ENCODE measurements around the gene EXO5. TPM values are rescaled to one million over a fixed set of nuclear protein-coding genes. Genes with fewer than 3 reads are reported as not detected.
A peak's percentile ranks its signal among the peaks of the same experiment; 100 is the strongest.

EXO5 gene, protein sequence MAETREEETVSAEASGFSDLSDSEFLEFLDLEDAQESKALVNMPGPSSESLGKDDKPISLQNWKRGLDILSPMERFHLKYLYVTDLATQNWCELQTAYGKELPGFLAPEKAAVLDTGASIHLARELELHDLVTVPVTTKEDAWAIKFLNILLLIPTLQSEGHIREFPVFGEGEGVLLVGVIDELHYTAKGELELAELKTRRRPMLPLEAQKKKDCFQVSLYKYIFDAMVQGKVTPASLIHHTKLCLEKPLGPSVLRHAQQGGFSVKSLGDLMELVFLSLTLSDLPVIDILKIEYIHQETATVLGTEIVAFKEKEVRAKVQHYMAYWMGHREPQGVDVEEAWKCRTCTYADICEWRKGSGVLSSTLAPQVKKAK
- total RNA-seq (2012; rRNA removed) (11.1 and 13.1 TPM in 2 replicates), polyA plus RNA-seq (2012; rRNA removed) (6.5 and 7.8 TPM in 2 replicates), Bru-seq, nascent RNA (percentile 63 among the genes with signal in this experiment), BruChase-seq, experiment 1, labeled RNA remaining after a 6-hour chase (percentile 75 among the genes with signal in this experiment), BruChase-seq, experiment 2, labeled RNA remaining after a 2-hour chase (percentile 77 among the genes with signal in this experiment)
- polyA plus RNA-seq (2012; cell fraction: cytosol; rRNA removed) = 2.3 and 4.0 TPM in 2 replicates
- polyA plus RNA-seq (2012; cell fraction: nucleus; rRNA removed; ENCODE audit: low replicate concordance) = 2.9 and 10.4 TPM in 2 replicates
- long read RNA-seq, partial matches to known transcripts = 0 of 8 reads
- long read RNA-seq, other reads (novel, unspliced or antisense) = 3 of 8 reads

DNA sequence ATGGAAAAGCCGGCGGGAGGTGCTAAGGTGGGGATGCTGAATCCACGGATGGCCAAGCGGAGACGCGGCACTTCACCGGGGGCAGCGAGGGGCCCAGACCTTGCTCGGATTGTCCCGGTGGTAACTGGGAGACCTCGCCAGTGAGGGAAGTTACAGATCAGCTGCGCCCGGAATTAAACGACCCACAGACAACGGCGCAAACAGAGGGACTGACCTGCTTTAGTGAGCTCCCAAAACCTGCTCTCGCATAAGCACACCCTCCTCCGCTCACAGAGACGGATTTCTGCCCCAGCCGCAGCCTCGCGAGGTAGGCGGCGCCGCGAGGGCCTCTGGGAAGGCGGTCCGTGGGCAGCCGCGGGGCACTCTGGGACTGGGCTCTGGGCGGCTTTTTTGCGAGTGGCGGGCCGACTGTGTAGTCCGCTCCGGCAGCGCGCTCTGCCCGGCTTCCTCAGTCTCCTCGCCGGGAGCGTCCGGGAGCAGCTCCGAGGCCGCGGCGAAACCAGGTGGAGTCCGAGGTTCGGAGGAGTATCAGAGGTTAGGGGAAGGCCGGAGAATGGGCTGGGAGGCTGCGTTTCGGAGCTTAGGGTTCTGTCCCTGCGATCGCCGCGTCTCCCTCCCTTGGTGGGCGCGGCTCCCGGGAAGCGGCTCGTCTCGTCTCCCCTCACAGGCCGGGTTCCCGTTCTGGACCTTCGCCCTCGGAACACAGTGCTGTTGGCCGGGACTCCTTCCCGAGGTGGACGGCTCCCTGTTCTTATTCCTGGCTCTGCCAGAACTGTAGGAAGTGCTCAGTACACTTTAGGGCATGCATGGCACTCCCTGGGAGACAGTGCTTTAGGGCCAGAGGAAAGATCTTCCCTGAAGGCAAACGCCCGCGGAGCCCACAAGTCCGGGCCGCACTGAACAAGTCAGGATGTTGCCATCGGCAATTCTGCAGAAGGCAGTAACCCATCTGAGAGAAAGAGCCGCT lies at the start of gene EXO5:
TSS of gene EXO5 (plus strand) at position 393 of the 967 bp plus-strand sequence. CDS start 5,778 bp downstream, outside the sequence.
- Histone ChIP-seq H3K14ac (replicated peaks; ENCODE audit: low read depth, low read length) (peak within 1 kb of the TSS; percentile 99), H3K18ac (ENCODE audit: low read depth, low read length) (peak within 1 kb of the TSS; percentile 95), H3K4me3 (ENCODE audit: insufficient read depth, low read depth, low read length) (peak within 1 kb of the TSS; percentile 94), H3K9ac (ENCODE audit: low read depth, low read length) (peak within 1 kb of the TSS; percentile 91), H3K23ac (ENCODE audit: low read depth, low read length) (peak within 1 kb of the TSS; percentile 100), H3K27me3 (ENCODE audit: control insufficient read depth, insufficient read depth, low read length) (no peaks in the 10 kb centered on the region), H3K27ac (ENCODE audit: insufficient read depth, low read length) (peak within 1 kb of the TSS; percentile 79), H2AFZ (replicated peaks; ENCODE audit: low read length, poor library complexity) (peak within 1 kb of the TSS; percentile 98), H2BK120ac (ENCODE audit: low read depth, low read length) (peak within 1 kb of the TSS; percentile 71), H3K79me1 (ENCODE audit: low read depth in 1 of 2, low read length in 2 of 2) (peaks cover 15 to 22% of the 10 kb centered on the region in 2 experiments), H3K4ac (ENCODE audit: low read depth, low read length) (peak within 1 kb of the TSS; percentile 98), H2AK5ac (ENCODE audit: low read depth, low read length) (0 out of 2 replicates have a peak within 1 kb of the TSS, but pooled peaks have one; percentile 13), H3K36me3 (ENCODE audit: control insufficient read depth, insufficient read depth, low read length) (no peaks in the 10 kb centered on the region; the same call in 1 of the 2 replicates), H3K56ac (ENCODE audit: extremely low read depth, insufficient read depth, low read length) (peak within 1 kb of the TSS; percentile 80), H3K9me1 (ENCODE audit: insufficient read depth, low read length) (no peaks in the 10 kb centered on the region), H4K8ac (ENCODE audit: low read depth in 2 of 2, low read length in 2 of 2) (peak within 1 kb of the TSS; percentile 92 to 99), H4K20me1 (ENCODE audit: insufficient read depth, low read length) (no peaks in the 10 kb centered on the region), H2BK15ac (ENCODE audit: low read depth, low read length) (0 out of 3 replicates have a peak within 1 kb of the TSS, but pooled peaks have one; percentile 9), H3K4me1 (ENCODE audit: control insufficient read depth, insufficient read depth, low read length) (0 out of 2 replicates have a peak, but pooled peaks cover 3% of the 10 kb centered on the region), H2AK9ac (replicated peaks; ENCODE audit: low read depth, low read length, poor library complexity) (peak within 1 kb of the TSS; percentile 87), H2BK20ac (ENCODE audit: low read depth, low read length) (no peak within 1 kb of the TSS), H3K4me2 (ENCODE audit: low read depth, low read length) (peak within 1 kb of the TSS; percentile 95), H4K91ac (ENCODE audit: insufficient read depth, low read depth, low read length) (peak within 1 kb of the TSS; percentile 76), H2BK5ac (ENCODE audit: low read depth, low read length, poor library complexity, severe bottlenecking) (peak within 1 kb of the TSS; percentile 61), H4K5ac (ENCODE audit: low read depth, low read length) (peak within 1 kb of the TSS; percentile 99), H3K9me3 (ENCODE audit: control insufficient read depth, insufficient read depth, low read length) (peaks cover 16% of the 10 kb centered on the region)
- WGBS, 2 experiments (ENCODE audit: extremely low coverage in 2 of 2, insufficient read length in 1 of 2) = 2% methylated on average over 48 of the region's 76 CpGs; no CpG with 5 or more reads in 1 of the 2 experiments
- ChIA-PET CTCF (no interaction called here), POLR2A (ENCODE audit: unreplicated experiment) (interaction anchor here (0.5 kb wide), 1 partner anchor 416 kb away, joined by 6 read pairs; no protein-coding TSS in a partner anchor)
- ATAC-seq (ENCODE audit: low read depth) (peak; percentile 100), DNase-seq (peak; percentile 69)
- peak; percentile 51 for TF ChIP-seq POLR2A (IDR thresholded peaks at IDR 0.05; ENCODE audit: low read depth, low read length)
- TF ChIP-seq, protein P1, sequence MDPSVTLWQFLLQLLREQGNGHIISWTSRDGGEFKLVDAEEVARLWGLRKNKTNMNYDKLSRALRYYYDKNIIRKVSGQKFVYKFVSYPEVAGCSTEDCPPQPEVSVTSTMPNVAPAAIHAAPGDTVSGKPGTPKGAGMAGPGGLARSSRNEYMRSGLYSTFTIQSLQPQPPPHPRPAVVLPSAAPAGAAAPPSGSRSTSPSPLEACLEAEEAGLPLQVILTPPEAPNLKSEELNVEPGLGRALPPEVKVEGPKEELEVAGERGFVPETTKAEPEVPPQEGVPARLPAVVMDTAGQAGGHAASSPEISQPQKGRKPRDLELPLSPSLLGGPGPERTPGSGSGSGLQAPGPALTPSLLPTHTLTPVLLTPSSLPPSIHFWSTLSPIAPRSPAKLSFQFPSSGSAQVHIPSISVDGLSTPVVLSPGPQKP (IDR thresholded peaks at IDR 0.05; ENCODE audit: borderline replicate concordance, low read depth, low read length) = no peak
- dilution Hi-C loops (cut with HindIII; ENCODE audit: low sequenced_read_pairs, unreplicated experiment) (no loop called here), intact Hi-C loops (cut with micrococcal nuclease) (no loop called here), in situ Hi-C loops (cut with MboI; ENCODE audit: low sequenced_read_pairs) (no loop called here)
- TSS peak; percentile 63 for BruUV-seq (replicated peaks)

All from IMR-90 (cell line).